Gastroesophageal sphincter (tissue), 3 donors: ENCODE results near the gene ODAD4.

Source experiments
- CTCF ChIP-seq, 4 experiments: fragments of 200-600 bp in 2 of 4; fragments of 450-650 bp in 2 of 4; sonication (generic) in 1 of 4; IDR thresholded peaks; one replicate each; pipeline ENCODE4 v1.5.1; 2017 to 2019; ENCODE audit warnings: antibody characterized with exemption in 4 of 4, mild to moderate bottlenecking in 2 of 4, moderate library complexity in 2 of 4
- POLR2AphosphoS5 ChIP-seq: sonication (generic); formaldehyde crosslinking; IDR thresholded peaks from one replicate; pipeline ENCODE4 v1.6.1; 2017; ENCODE audit warnings: antibody characterized with exemption

GRCh38 chr17:41901646-41902045 lies 28.8 kb upstream of the ODAD4 start:
- TF ChIP-seq CTCF (IDR thresholded peaks at IDR 0.05), result no peak
- no peak for TF ChIP-seq POLR2AphosphoS5
